Transverse colon (tissue), 4 donors: ENCODE data around the gene FBXO41. TPM values are rescaled to one million over a fixed set of nuclear protein-coding genes. Genes with fewer than 3 reads are reported as not detected.

Experiments
- DNase-seq: peaks from one replicate; pipeline ENCODE4 v3.0.0-alpha.2; 2019
- H3K27ac ChIP-seq, 4 donors: fragments of 200-600 bp; sonication (generic); 2 replicates each; pipeline ENCODE4 v1.5.1; 2016 to 2018; ENCODE audit warnings: inconsistent platforms in 4 of 4
- H3K27me3 ChIP-seq: fragments of 200-600 bp; sonication (generic); 2 replicates; pipeline ENCODE4 v1.5.1; 2017; ENCODE audit warnings: inconsistent platforms
- H3K36me3 ChIP-seq, 4 donors: fragments of 200-600 bp; sonication (generic); 2 replicates each; pipeline ENCODE4 v1.5.1; 2017 to 2019; ENCODE audit warnings: inconsistent platforms in 4 of 4
- H3K4me1 ChIP-seq, 4 donors: fragments of 200-600 bp; sonication (generic); 2 replicates each; pipeline ENCODE4 v1.5.1; 2017 to 2020; ENCODE audit warnings: inconsistent platforms in 4 of 4
- H3K4me3 ChIP-seq, 4 donors: fragments of 200-600 bp; sonication (generic); 1 replicate in 1 of 4; 2 replicates in 3 of 4; pipeline versions ENCODE4 v1.5.1 to v1.6.1; 2017 to 2019; ENCODE audit warnings: inconsistent platforms in 4 of 4
- H3K9me3 ChIP-seq, 2 donors: fragments of 200-600 bp; sonication (generic); 2 replicates each; pipeline ENCODE4 v1.5.1; 2017 to 2019; ENCODE audit warnings: inconsistent platforms in 2 of 2
- CTCF ChIP-seq, 5 experiments: fragments of 200-600 bp in 3 of 5; fragments of 450-650 bp in 2 of 5; sonication (generic) in 3 of 5; IDR thresholded peaks; 1 replicate in 2 of 5; 2 replicates in 3 of 5; pipeline ENCODE4 v1.5.1; 2016 to 2017; ENCODE audit warnings: antibody characterized with exemption in 5 of 5, inconsistent platforms in 3 of 5, mild to moderate bottlenecking in 2 of 5, moderate library complexity in 1 of 5
- EP300 ChIP-seq: sonication (generic); formaldehyde crosslinking; IDR thresholded peaks from one replicate; pipeline ENCODE4 v1.6.1; 2017; ENCODE audit warnings: antibody characterized with exemption, low read depth
- POLR2A ChIP-seq: fragments of 450-650 bp; IDR thresholded peaks from one replicate; pipeline ENCODE4 v1.6.1; 2016; ENCODE audit warnings: antibody characterized with exemption, mild to moderate bottlenecking, moderate library complexity
- POLR2AphosphoS5 ChIP-seq, 3 donors: sonication (generic); formaldehyde crosslinking; IDR thresholded peaks; one replicate each; pipeline ENCODE4 v1.6.1; 2016; ENCODE audit warnings: antibody characterized with exemption in 3 of 3
- WGBS, 2 donors: methylation state at CpG; one replicate each; pipeline ENCODE4 v1.1.5; 2018; ENCODE audit warnings: low coverage in 1 of 2; 5-methylcytosine and 5-hydroxymethylcytosine counted together
- in situ Hi-C, 4 donors: fragments of 200-750 bp; cut with MboI; loops; one replicate each; pipeline versions ENCODE4 v1.15.0 to v1.15.1; 2017; ENCODE audit warnings: low sequenced_read_pairs in 3 of 4, low pct_ligation_motif_present in 1 of 4, low pct_unique_long_range_greater_than_20kb in 1 of 4
- intact Hi-C: fragments of 100-400 bp; cut with DNase I; formaldehyde crosslinking; loops from one replicate; pipeline ENCODE4 v1.15.1; 2023; ENCODE audit warnings: low total_unique reads
- small RNA-seq, 4 donors: library from RNA; depleted of rRNA; stranded (forward); fragments of <200 nt; gene quantifications; one replicate each; pipeline ENCODE3, GENCODE V24; 2016
- total RNA-seq, 4 donors: library from RNA; depleted of rRNA; stranded (reverse); fragments of >200 nt; gene quantifications; one replicate each; pipeline ENCODE4 v1.1.0, GENCODE V29; 2016

The FBXO41 gene
- total RNA-seq, 4 donors from 2014 or later, result 1.4 to 10.0 (median 5.7) TPM

GRCh38 chr2:73210696-73211095 lies 73.6 kb downstream of the FBXO41 start:
- Histone ChIP-seq H3K36me3 (no peaks in the 10 kb centered on the region), H3K27ac (no peak overlapping the region), H3K9me3 (no peaks in the 10 kb centered on the region), H3K4me1 (peaks cover 0 to 30% (median 21%) of the 10 kb centered on the region in 4 donors), H3K27me3 (peaks cover 9% of the 10 kb centered on the region), H3K4me3 (no peak overlapping the region)
- TF ChIP-seq POLR2A (no peak), EP300 (no peak), POLR2AphosphoS5 (IDR thresholded peaks at IDR 0.05) (no peak), CTCF (IDR thresholded peaks at IDR 0.05) (no peak)
- DNase-seq, result no peak
- intact Hi-C loops, result no loop called here
- in situ Hi-C loops, result no loop called here
- 81% methylated on average over 5 of the region's 6 CpGs; no CpG with 5 or more reads in 1 of the 2 donors for WGBS, 2 donors

- H3K36me3 ChIP-seq, result no peaks in the 10 kb centered on the region
- TF ChIP-seq POLR2AphosphoS5 (IDR thresholded peaks at IDR 0.05), result no peak
- TF ChIP-seq POLR2A, result no peak
- no peak for TF ChIP-seq CTCF (IDR thresholded peaks at IDR 0.05)
- no peak for TF ChIP-seq EP300
- H3K4me3 ChIP-seq, result no peak overlapping the region
- no peaks in the 10 kb centered on the region for H3K9me3 ChIP-seq
- intact Hi-C loops (no loop called here), in situ Hi-C loops (no loop called here)
- no peak for DNase-seq
- 51 to 83% methylated on average over 2 to 4 of the region's 4 CpGs for WGBS, 2 donors
- peaks cover 15% of the 10 kb centered on the region for H3K27me3 ChIP-seq
- H3K27ac ChIP-seq, result no peak overlapping the region
- H3K4me1 ChIP-seq, result peaks cover 0 to 23% (median 17%) of the 10 kb centered on the region in 4 donors
Measured at GRCh38 chr2:73210019-73210418, 74.3 kb downstream of the FBXO41 start.

GRCh38 chr2:73208258-73208657 lies 76.0 kb downstream of the FBXO41 start:
- in situ Hi-C loops, result no loop called here
- H3K27me3 ChIP-seq, result peaks cover 31% of the 10 kb centered on the region
- DNase-seq, result no peak
- no peak overlapping the region for H3K4me3 ChIP-seq
- no peaks in the 10 kb centered on the region for H3K9me3 ChIP-seq
- intact Hi-C loops, result no loop called here
- TF ChIP-seq EP300 (no peak), POLR2A (no peak), CTCF (IDR thresholded peaks at IDR 0.05) (no peak), POLR2AphosphoS5 (IDR thresholded peaks at IDR 0.05) (no peak)
- no peak overlapping the region for H3K27ac ChIP-seq
- H3K4me1 ChIP-seq, result peaks cover 0 to 12% (median 6%) of the 10 kb centered on the region in 4 donors
- WGBS, 2 donors, result 64 to 78% methylated on average over 2 to 3 of the region's 3 CpGs
- H3K36me3 ChIP-seq, result no peaks in the 10 kb centered on the region

GRCh38 chr2:73205611-73206010 lies 78.7 kb downstream of the FBXO41 start:
- Histone ChIP-seq H3K27me3 (peaks cover 58% of the 10 kb centered on the region), H3K36me3 (no peaks in the 10 kb centered on the region), H3K4me1 (peaks cover 0 to 20% (median 13%) of the 10 kb centered on the region in 4 donors), H3K4me3 (no peak overlapping the region), H3K9me3 (no peaks in the 10 kb centered on the region), H3K27ac (no peak overlapping the region)
- intact Hi-C loops, result no loop called here
- TF ChIP-seq EP300 (no peak), CTCF (IDR thresholded peaks at IDR 0.05) (no peak), POLR2AphosphoS5 (IDR thresholded peaks at IDR 0.05) (no peak)
- DNase-seq, result no peak
- 92 to 93% methylated on average over 2 to 6 of the region's 6 CpGs for WGBS, 2 donors
- in situ Hi-C loops, result no loop called here

Small RNA genes within 50 kb of the gene (small RNA-seq; reads per million reads assigned to genes)
- gene RNU6-111P, result 0 reads per million in 4 donors

Other genes with a start within 250 kb of the FBXO41 start
- gene SFXN5, start 212.8 kb downstream of the FBXO41 start, total RNA-seq, result 10 to 100 TPM; 12.3 to 98.4 (median 42.7) TPM
- 10 to 100 TPM; 22.7 to 31.0 (median 26.9) TPM for gene RAB11FIP5, start 171.5 kb downstream of the FBXO41 start, total RNA-seq
- gene NOTO, start 81.9 kb downstream of the FBXO41 start, total RNA-seq, result not detected
- gene SMYD5, start 70.2 kb downstream of the FBXO41 start, total RNA-seq, result 10 to 100 TPM in 3 of 4 donors, 1 to 10 TPM in 1; 6.4 to 16.1 (median 13.4) TPM
- 10 to 100 TPM; 44.3 to 77.1 (median 61.8) TPM for gene PRADC1, start 51.2 kb downstream of the FBXO41 start, total RNA-seq
- gene CCT7, start 50.2 kb downstream of the FBXO41 start, total RNA-seq, result 100 to 1,000 TPM in 3 of 4 donors, 10 to 100 TPM in 1; 87.9 to 171 (median 116) TPM
- not detected for gene EGR4, start 9.1 kb upstream of the FBXO41 start, total RNA-seq
- 10 to 100 TPM; 22.4 to 72.4 (median 29.9) TPM for gene ALMS1, start 101.4 kb upstream of the FBXO41 start, total RNA-seq